WTC11 (cell line): ENCODE data around the gene PDE3B. TPM values are rescaled to one million over a fixed set of nuclear protein-coding genes. Genes with fewer than 3 reads are reported as not detected.

Experiments used
- ATAC-seq: fragments of 200-7000 bp; cut with Tn5 transposase; 2 replicates; pipeline ENCODE4 v1.10.0; 2021; ENCODE audit warnings: mild to moderate bottlenecking, moderate library complexity
- CTCF ChIA-PET: fragments of 300-600 bp; sonication (Branson Sonifier 250); formaldehyde crosslinking; loops from one replicate; lab custom pipeline; 2021; ENCODE audit warnings: antibody characterized with exemption; lab: Charles Lee
- POLR2A ChIA-PET: fragments of 350-600 bp; sonication (Branson Sonifier 250); formaldehyde crosslinking; loops from one replicate; lab custom pipeline; 2021; ENCODE audit warnings: antibody characterized with exemption; lab: Charles Lee
- DNase-seq: peaks from one replicate; pipeline ENCODE4 v3.0.0; 2021; ENCODE audit warnings: low spot score
- H3K27ac Mint-ChIP-seq: 2 replicates; pipeline ENCODE4 v1.8.0; 2021; ENCODE audit warnings: mixed read lengths
- H3K27me3 Mint-ChIP-seq: 2 replicates; pipeline ENCODE4 v1.8.0; 2021; ENCODE audit warnings: low read depth, mild to moderate bottlenecking, moderate library complexity, mixed read lengths
- H3K36me3 Mint-ChIP-seq: 2 replicates; pipeline ENCODE4 v1.8.0; 2021; ENCODE audit warnings: mixed read lengths
- H3K4me1 Mint-ChIP-seq: 2 replicates; pipeline ENCODE4 v1.8.0; 2022; ENCODE audit warnings: mixed read lengths
- H3K4me3 Mint-ChIP-seq: 2 replicates; pipeline ENCODE4 v1.8.0; 2021; ENCODE audit warnings: mild to moderate bottlenecking, moderate library complexity, mixed read lengths
- H3K9me3 Mint-ChIP-seq: 2 replicates; pipeline ENCODE4 v1.8.0; 2021; ENCODE audit warnings: mixed read lengths
- ATF1 ChIP-seq: sonication (generic); formaldehyde crosslinking; IDR thresholded peaks from 2 replicates; pipeline ENCODE4 v1.8.1; 2023; ENCODE audit warnings: mild to moderate bottlenecking, moderate library complexity, missing genetic modification reagents
- ATF2 ChIP-seq: sonication (generic); formaldehyde crosslinking; IDR thresholded peaks from 2 replicates; pipeline ENCODE4 v1.8.1; 2022; ENCODE audit warnings: low read depth, missing genetic modification reagents, borderline replicate concordance
- CREB1 ChIP-seq: sonication (generic); formaldehyde crosslinking; IDR thresholded peaks from 2 replicates; pipeline ENCODE4 v1.8.0; 2023; ENCODE audit warnings: mild to moderate bottlenecking, missing genetic modification reagents
- GABPB1 ChIP-seq: sonication (generic); formaldehyde crosslinking; IDR thresholded peaks from 2 replicates; pipeline ENCODE4 v1.8.1; 2023; ENCODE audit warnings: mild to moderate bottlenecking, missing genetic modification reagents
- GRHL2 ChIP-seq: fragments of 250-450 bp; sonication (Bioruptor Pico); IDR thresholded peaks from 2 replicates; pipeline ENCODE4 v1.8.0; 2022; ENCODE audit warnings: mild to moderate bottlenecking, moderate library complexity; ENCODE audit not compliant: insufficient replicate concordance, severe bottlenecking
- HMGXB4 ChIP-seq: sonication (generic); formaldehyde crosslinking; IDR thresholded peaks from 2 replicates; pipeline ENCODE4 v1.8.1; 2023; ENCODE audit warnings: mild to moderate bottlenecking, moderate library complexity, missing genetic modification reagents
- IRF1 ChIP-seq: sonication (generic); formaldehyde crosslinking; IDR thresholded peaks from 2 replicates; pipeline ENCODE4 v1.8.0; 2023; ENCODE audit warnings: missing genetic modification reagents
- IRF2 ChIP-seq: sonication (generic); formaldehyde crosslinking; IDR thresholded peaks from 2 replicates; pipeline ENCODE4 v1.8.0; 2022; ENCODE audit warnings: low read depth, missing genetic modification reagents, borderline replicate concordance
- JUN ChIP-seq: sonication (generic); formaldehyde crosslinking; IDR thresholded peaks from 2 replicates; pipeline ENCODE4 v1.8.0; 2023; ENCODE audit warnings: mild to moderate bottlenecking, missing genetic modification reagents
- PREB ChIP-seq: sonication (generic); formaldehyde crosslinking; IDR thresholded peaks from 2 replicates; pipeline ENCODE4 v1.8.1; 2022; ENCODE audit warnings: mild to moderate bottlenecking, missing genetic modification reagents, moderate library complexity, borderline replicate concordance
- ZBTB21 ChIP-seq: sonication (generic); formaldehyde crosslinking; IDR thresholded peaks from 2 replicates; pipeline ENCODE4 v1.8.1; 2023; ENCODE audit warnings: mild to moderate bottlenecking, missing genetic modification reagents, borderline replicate concordance
- ZBTB43 ChIP-seq: sonication (generic); formaldehyde crosslinking; IDR thresholded peaks from 2 replicates; pipeline ENCODE4 v1.8.1; 2023; ENCODE audit warnings: mild to moderate bottlenecking, missing genetic modification reagents
- ZMAT4 ChIP-seq: fragments of 250-450 bp; sonication (Bioruptor Pico); IDR thresholded peaks from 2 replicates; pipeline ENCODE4 v1.9.0; 2021; ENCODE audit warnings: mild to moderate bottlenecking
- ZNF263 ChIP-seq: sonication (generic); formaldehyde crosslinking; IDR thresholded peaks from 2 replicates; pipeline ENCODE4 v1.8.1; 2022; ENCODE audit warnings: low read depth, mild to moderate bottlenecking, moderate library complexity, missing genetic modification reagents
- ZNF423 ChIP-seq: fragments of 250-450 bp; sonication (Bioruptor Pico); IDR thresholded peaks from 2 replicates; pipeline ENCODE4 v2.1.2; 2022; ENCODE audit warnings: mild to moderate bottlenecking, moderate library complexity
- ZNF425 ChIP-seq: fragments of 250-450 bp; sonication (Bioruptor Pico); conservative IDR thresholded peaks from 2 replicates; pipeline ENCODE4 v1.9.0; 2021; ENCODE audit warnings: mild to moderate bottlenecking
- ZSCAN18 ChIP-seq: fragments of 250-450 bp; sonication (Bioruptor Pico); IDR thresholded peaks from 2 replicates; pipeline ENCODE4 v2.1.2; 2022; ENCODE audit warnings: mild to moderate bottlenecking, moderate library complexity
- total RNA-seq: library from RNA; stranded (reverse); gene quantifications from 3 replicates; pipeline ENCODE4 v1.2.3, GENCODE V29; 2021

The PDE3B gene
- total RNA-seq, 1 experiment from 2014 or later: 9.6 TPM

GRCh38 chr11:14673824-14674405 lies 30.3 kb downstream of the PDE3B start:
- peak overlapping the region; percentile 47 for H3K27ac Mint-ChIP-seq
- H3K4me1 Mint-ChIP-seq: peaks cover 12% of the 10 kb centered on the region
- TF ChIP-seq IRF1 (CRISPR knock-in tag) (no peak), ATF2 (CRISPR knock-in tag) (no peak), GRHL2 (CRISPR knock-in tag) (no peak), PREB (CRISPR knock-in tag) (no peak), ZBTB21 (CRISPR knock-in tag) (no peak), ZSCAN18 (CRISPR knock-in tag) (no peak), ZBTB43 (CRISPR knock-in tag) (no peak), ATF1 (CRISPR knock-in tag) (no peak), ZNF263 (CRISPR knock-in tag) (no peak), ZNF425 (no peak)
- 0 out of 2 replicates have a peak, but pooled peaks cover 3% of the 10 kb centered on the region for H3K9me3 Mint-ChIP-seq
- no peak overlapping the region for H3K4me3 Mint-ChIP-seq
- CTCF ChIA-PET: no interaction called here
- no peak for DNase-seq
- H3K27me3 Mint-ChIP-seq: no peaks in the 10 kb centered on the region
- ATAC-seq: no peak
- no peaks in the 10 kb centered on the region for H3K36me3 Mint-ChIP-seq
- POLR2A ChIA-PET: no interaction called here

GRCh38 chr11:14676068-14676467 lies 32.5 kb downstream of the PDE3B start:
- ATAC-seq (no peak), DNase-seq (no peak)
- TF ChIP-seq GABPB1 (CRISPR knock-in tag) (peak; percentile 72), ZNF423 (CRISPR knock-in tag) (no peak)
- Mint-ChIP-seq H3K27ac (no peak overlapping the region), H3K27me3 (no peaks in the 10 kb centered on the region), H3K4me1 (peaks cover 12% of the 10 kb centered on the region), H3K36me3 (no peaks in the 10 kb centered on the region), H3K4me3 (no peak overlapping the region), H3K9me3 (peaks cover 9% of the 10 kb centered on the region)
- ChIA-PET CTCF (no interaction called here), POLR2A (no interaction called here)

- DNase-seq: no peak
- no peaks in the 10 kb centered on the region for H3K27me3 Mint-ChIP-seq
- no peak for ATAC-seq
- ChIA-PET CTCF (no interaction called here), POLR2A (no interaction called here)
- H3K9me3 Mint-ChIP-seq: peaks cover 9% of the 10 kb centered on the region
- H3K36me3 Mint-ChIP-seq: no peaks in the 10 kb centered on the region
- no peak overlapping the region for H3K4me3 Mint-ChIP-seq
- H3K4me1 Mint-ChIP-seq: peaks cover 12% of the 10 kb centered on the region
- H3K27ac Mint-ChIP-seq: no peak overlapping the region
- TF ChIP-seq CREB1 (CRISPR knock-in tag) (no peak), JUN (CRISPR knock-in tag) (no peak), PREB (CRISPR knock-in tag) (no peak), IRF1 (CRISPR knock-in tag) (no peak), HMGXB4 (no peak), IRF2 (CRISPR knock-in tag) (no peak), ZMAT4 (CRISPR knock-in tag) (no peak), GRHL2 (CRISPR knock-in tag) (no peak)
Observed at GRCh38 chr11:14677146-14677545, 33.5 kb downstream of the PDE3B start.
